Mammary epithelial cell (primary cell): ENCODE measurements around the gene TTC23.

Experiments
- CTCF ChIP-seq, 2 donors: IDR thresholded peaks in 1 of 2; conservative IDR thresholded peaks in 1 of 2; 2 replicates each; pipeline ENCODE4 v1.5.1; 2011 to 2012; ENCODE audit warnings: inconsistent platforms in 2 of 2, low read length in 2 of 2, mild to moderate bottlenecking in 2 of 2, control low read depth in 1 of 2, low read depth in 1 of 2; ENCODE audit not compliant: insufficient read depth in 1 of 2; ENCODE audit errors: extremely low read depth in 1 of 2
- EZH2 ChIP-seq: IDR thresholded peaks from 2 replicates; pipeline ENCODE4 v1.6.1; 2012; ENCODE audit warnings: low read length, inconsistent platforms, borderline replicate concordance

- TF ChIP-seq CTCF (conservative IDR thresholded peaks at IDR 0.05 in 1 of 2, IDR thresholded peaks at IDR 0.05 in 1 of 2; ENCODE audit: extremely low read depth in 1 of 2, insufficient read depth in 1 of 2, low read depth in 1 of 2, low read length in 2 of 2), result no peak
- TF ChIP-seq EZH2, result no peak
These were observed 72.6 kb downstream of the TTC23 start for GRCh38 chr15:99176757-99177156.
